ENCODE results near the gene MYBL2.

MYBL2 gene

DNA sequence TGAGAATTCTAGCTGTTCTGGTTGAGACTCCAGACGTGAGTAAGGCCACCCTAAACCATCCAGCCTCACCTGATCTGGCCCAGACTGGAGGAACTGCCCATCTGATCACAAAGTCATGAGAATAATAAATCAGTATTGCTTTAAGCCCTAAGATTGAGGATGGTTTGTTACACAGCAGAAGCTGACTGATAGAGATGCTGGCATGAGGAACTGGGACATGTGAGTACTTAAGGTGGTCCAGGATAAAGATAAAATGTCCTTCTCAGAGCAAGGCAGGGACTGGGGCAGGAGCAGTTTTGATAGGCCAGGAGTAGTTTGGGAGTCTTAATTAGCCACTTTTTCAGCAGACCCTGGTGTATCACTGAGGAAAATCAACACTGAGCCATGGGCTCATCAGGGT, 53.1 kb downstream of the MYBL2 start:
- POLR2A ChIA-PET: no interaction called here
- H3K9me3 ChIP-seq (ENCODE audit: control insufficient read depth, insufficient read depth, low read depth, low read length): no peaks in the 10 kb centered on the region
- CTCF ChIA-PET: interaction anchor here (0.6 kb wide), 1 partner anchor 1770 kb away, joined by 3 read pairs; no protein-coding TSS in a partner anchor
- no peak overlapping the region for H3K27ac ChIP-seq (ENCODE audit: extremely low read depth, low read depth, low read length)
- no peaks in the 10 kb centered on the region for H3K4me1 ChIP-seq (ENCODE audit: control insufficient read depth, insufficient read depth, low read length)
- H3K36me3 ChIP-seq (ENCODE audit: control insufficient read depth in 2 of 2, insufficient read depth in 1 of 2, low read length in 2 of 2): peaks cover 0 to 27% of the 10 kb centered on the region in 2 experiments; a peak in 2 of 3 replicates
- H3K4me3 ChIP-seq (ENCODE audit: low read depth, low read length): no peak overlapping the region
- TF ChIP-seq, protein P1, sequence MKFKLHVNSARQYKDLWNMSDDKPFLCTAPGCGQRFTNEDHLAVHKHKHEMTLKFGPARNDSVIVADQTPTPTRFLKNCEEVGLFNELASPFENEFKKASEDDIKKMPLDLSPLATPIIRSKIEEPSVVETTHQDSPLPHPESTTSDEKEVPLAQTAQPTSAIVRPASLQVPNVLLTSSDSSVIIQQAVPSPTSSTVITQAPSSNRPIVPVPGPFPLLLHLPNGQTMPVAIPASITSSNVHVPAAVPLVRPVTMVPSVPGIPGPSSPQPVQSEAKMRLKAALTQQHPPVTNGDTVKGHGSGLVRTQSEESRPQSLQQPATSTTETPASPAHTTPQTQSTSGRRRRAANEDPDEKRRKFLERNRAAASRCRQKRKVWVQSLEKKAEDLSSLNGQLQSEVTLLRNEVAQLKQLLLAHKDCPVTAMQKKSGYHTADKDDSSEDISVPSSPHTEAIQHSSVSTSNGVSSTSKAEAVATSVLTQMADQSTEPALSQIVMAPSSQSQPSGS (tag by site-specific recombination; IDR thresholded peaks at IDR 0.05; ENCODE audit: low read depth): no peak
- TF ChIP-seq GLIS2 (tag by site-specific recombination; IDR thresholded peaks at IDR 0.05): no peak
- no peak for TF ChIP-seq IKZF3 (tag by site-specific recombination; IDR thresholded peaks at IDR 0.05)
- TF ChIP-seq ZBTB17 (tag by site-specific recombination; IDR thresholded peaks at IDR 0.05): no peak
- TF ChIP-seq RBAK (tag by site-specific recombination; IDR thresholded peaks at IDR 0.05): peak; percentile 97
- TF ChIP-seq, protein P2, sequence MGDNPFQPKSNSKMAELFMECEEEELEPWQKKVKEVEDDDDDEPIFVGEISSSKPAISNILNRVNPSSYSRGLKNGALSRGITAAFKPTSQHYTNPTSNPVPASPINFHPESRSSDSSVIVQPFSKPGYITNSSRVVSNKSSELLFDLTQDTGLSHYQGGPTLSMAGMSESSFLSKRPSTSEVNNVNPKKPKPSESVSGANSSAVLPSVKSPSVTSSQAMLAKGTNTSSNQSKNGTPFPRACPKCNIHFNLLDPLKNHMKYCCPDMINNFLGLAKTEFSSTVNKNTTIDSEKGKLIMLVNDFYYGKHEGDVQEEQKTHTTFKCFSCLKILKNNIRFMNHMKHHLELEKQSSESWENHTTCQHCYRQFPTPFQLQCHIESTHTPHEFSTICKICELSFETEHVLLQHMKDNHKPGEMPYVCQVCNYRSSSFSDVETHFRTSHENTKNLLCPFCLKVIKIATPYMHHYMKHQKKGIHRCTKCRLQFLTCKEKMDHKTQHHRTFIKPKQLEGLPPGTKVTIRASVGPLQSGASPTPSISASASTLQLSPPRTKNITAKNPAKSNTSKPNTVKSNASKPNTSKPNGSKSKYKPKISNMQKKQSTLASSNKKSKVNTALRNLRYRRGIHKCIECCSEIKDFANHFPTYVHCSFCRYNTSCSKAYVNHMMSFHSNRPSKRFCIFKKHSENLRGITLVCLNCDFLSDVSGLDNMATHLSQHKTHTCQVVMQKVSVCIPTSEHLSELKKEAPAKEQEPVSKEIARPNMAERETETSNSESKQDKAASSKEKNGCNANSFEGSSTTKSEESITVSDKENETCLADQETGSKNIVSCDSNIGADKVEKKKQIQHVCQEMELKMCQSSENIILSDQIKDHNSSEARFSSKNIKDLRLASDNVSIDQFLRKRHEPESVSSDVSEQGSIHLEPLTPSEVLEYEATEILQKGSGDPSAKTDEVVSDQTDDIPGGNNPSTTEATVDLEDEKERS (tag by site-specific recombination; IDR thresholded peaks at IDR 0.05): 0 out of 2 replicates have a peak, but pooled peaks have one; percentile 13

DNA sequence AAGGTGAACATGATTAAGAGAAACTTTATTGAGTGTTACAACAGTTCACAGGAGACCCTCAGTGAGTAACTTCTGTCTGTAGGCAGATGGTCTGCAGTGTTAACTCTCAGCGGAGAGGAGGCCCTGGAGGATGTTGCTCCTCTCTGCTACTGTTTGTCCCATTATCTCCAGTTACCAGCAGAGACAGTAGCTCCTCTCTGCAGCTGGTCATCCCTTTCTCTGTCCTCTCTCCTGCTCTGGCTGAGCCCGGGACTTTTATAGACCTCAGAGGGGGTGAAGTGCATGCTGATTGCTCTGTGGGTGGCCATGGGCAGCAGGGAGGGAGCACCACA, 54.1 kb downstream of the MYBL2 start:
- H3K27ac ChIP-seq (ENCODE audit: extremely low read depth, low read depth, low read length): no peak overlapping the region
- no peaks in the 10 kb centered on the region for H3K4me1 ChIP-seq (ENCODE audit: control insufficient read depth, insufficient read depth, low read length)
- POLR2A ChIA-PET: interaction anchor here (0.6 kb wide), 1 partner anchor 74 kb away, joined by 3 read pairs; no protein-coding TSS in a partner anchor
- TF ChIP-seq ZIC2 (tag by site-specific recombination; IDR thresholded peaks at IDR 0.05) (peak; percentile 88; the same call in 1 of the 2 replicates), GLIS1 (tag by site-specific recombination; IDR thresholded peaks at IDR 0.05) (peak; percentile 99)
- TF ChIP-seq, protein P3, sequence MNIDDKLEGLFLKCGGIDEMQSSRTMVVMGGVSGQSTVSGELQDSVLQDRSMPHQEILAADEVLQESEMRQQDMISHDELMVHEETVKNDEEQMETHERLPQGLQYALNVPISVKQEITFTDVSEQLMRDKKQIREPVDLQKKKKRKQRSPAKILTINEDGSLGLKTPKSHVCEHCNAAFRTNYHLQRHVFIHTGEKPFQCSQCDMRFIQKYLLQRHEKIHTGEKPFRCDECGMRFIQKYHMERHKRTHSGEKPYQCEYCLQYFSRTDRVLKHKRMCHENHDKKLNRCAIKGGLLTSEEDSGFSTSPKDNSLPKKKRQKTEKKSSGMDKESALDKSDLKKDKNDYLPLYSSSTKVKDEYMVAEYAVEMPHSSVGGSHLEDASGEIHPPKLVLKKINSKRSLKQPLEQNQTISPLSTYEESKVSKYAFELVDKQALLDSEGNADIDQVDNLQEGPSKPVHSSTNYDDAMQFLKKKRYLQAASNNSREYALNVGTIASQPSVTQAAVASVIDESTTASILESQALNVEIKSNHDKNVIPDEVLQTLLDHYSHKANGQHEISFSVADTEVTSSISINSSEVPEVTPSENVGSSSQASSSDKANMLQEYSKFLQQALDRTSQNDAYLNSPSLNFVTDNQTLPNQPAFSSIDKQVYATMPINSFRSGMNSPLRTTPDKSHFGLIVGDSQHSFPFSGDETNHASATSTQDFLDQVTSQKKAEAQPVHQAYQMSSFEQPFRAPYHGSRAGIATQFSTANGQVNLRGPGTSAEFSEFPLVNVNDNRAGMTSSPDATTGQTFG (tag by site-specific recombination; IDR thresholded peaks at IDR 0.05; ENCODE audit: borderline replicate concordance): no peak
- H3K36me3 ChIP-seq (ENCODE audit: control insufficient read depth in 2 of 2, insufficient read depth in 1 of 2, low read length in 2 of 2): peaks cover 0 to 16% of the 10 kb centered on the region in 2 experiments; a peak in 2 of 3 replicates
- no peaks in the 10 kb centered on the region for H3K9me3 ChIP-seq (ENCODE audit: control insufficient read depth, insufficient read depth, low read depth, low read length)
- no peak overlapping the region for H3K4me3 ChIP-seq (ENCODE audit: low read depth, low read length)
- CTCF ChIA-PET: interaction anchor here (0.6 kb wide), 1 partner anchor 58 kb away, joined by 3 read pairs; no protein-coding TSS in a partner anchor

DNA sequence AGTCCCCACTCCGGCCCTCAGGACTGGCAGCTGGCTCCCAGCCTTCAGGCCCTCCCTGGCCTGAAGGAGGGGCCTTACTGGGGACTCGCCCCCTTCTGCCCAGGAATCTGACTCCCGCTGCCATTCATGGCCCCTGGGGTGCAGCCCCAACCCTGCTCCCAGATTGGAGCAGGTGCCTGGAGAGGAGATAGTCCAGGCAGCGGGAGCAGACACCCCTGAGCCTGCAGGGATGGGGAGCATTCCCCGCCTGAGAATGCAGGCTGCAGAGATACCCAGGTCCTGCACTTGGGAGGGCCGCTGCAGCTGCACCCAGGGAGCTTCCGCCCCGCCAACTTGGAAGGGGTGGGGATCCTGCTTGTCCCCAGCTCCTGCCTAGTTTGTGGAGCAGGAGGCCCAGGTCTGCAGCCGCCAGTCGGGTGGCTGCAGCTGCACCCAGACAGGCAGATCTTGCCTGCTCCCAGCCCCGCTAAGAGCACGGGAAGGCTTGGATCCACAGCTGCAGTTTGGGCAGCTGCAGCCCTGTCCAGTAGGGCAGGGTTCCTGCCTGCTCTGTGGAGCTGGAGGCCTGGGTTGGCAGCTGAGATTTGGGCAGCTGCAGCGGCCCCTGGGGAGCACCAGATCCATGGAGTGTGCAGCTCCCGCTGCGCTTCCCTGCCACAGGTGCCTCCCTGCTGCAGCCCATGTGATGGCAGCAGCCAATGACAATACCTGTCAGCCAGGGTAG, 54.7 kb downstream of the MYBL2 start:
- H3K4me3 ChIP-seq (ENCODE audit: low read depth, low read length): no peak overlapping the region
- no peaks in the 10 kb centered on the region for H3K9me3 ChIP-seq (ENCODE audit: control insufficient read depth, insufficient read depth, low read depth, low read length)
- ChIA-PET POLR2A (interaction anchor here (0.6 kb wide), 1 partner anchor 74 kb away, joined by 3 read pairs; no protein-coding TSS in a partner anchor), CTCF (interaction anchor here (0.6 to 0.7 kb wide), 2 partner anchors 13 to 59 kb away, joined by 3 to 4 read pairs; no protein-coding TSS in a partner anchor)
- no peak overlapping the region for H3K27ac ChIP-seq (ENCODE audit: extremely low read depth, low read depth, low read length)
- no peaks in the 10 kb centered on the region for H3K4me1 ChIP-seq (ENCODE audit: control insufficient read depth, insufficient read depth, low read length)
- H3K36me3 ChIP-seq (ENCODE audit: control insufficient read depth in 2 of 2, insufficient read depth in 1 of 2, low read length in 2 of 2): peaks cover 0 to 12% of the 10 kb centered on the region in 2 experiments; a peak in 2 of 3 replicates
- TF ChIP-seq, protein P4, sequence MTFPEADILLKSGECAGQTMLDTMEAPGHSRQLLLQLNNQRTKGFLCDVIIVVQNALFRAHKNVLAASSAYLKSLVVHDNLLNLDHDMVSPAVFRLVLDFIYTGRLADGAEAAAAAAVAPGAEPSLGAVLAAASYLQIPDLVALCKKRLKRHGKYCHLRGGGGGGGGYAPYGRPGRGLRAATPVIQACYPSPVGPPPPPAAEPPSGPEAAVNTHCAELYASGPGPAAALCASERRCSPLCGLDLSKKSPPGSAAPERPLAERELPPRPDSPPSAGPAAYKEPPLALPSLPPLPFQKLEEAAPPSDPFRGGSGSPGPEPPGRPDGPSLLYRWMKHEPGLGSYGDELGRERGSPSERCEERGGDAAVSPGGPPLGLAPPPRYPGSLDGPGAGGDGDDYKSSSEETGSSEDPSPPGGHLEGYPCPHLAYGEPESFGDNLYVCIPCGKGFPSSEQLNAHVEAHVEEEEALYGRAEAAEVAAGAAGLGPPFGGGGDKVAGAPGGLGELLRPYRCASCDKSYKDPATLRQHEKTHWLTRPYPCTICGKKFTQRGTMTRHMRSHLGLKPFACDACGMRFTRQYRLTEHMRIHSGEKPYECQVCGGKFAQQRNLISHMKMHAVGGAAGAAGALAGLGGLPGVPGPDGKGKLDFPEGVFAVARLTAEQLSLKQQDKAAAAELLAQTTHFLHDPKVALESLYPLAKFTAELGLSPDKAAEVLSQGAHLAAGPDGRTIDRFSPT (tag by site-specific recombination; IDR thresholded peaks at IDR 0.05): no peak
- TF ChIP-seq KLF1 (tag by site-specific recombination; IDR thresholded peaks at IDR 0.05) (peak; percentile 30; the same call in 1 of the 2 replicates), ZNF530 (tag by site-specific recombination; IDR thresholded peaks at IDR 0.05; ENCODE audit: low read depth) (no peak), ZNF302 (tag by site-specific recombination; IDR thresholded peaks at IDR 0.05; ENCODE audit: low read depth) (no peak), ZBTB20 (tag by site-specific recombination; IDR thresholded peaks at IDR 0.05) (peak; percentile 44; the same call in 1 of the 2 replicates), ZIC2 (tag by site-specific recombination; IDR thresholded peaks at IDR 0.05) (peak; percentile 75; the same call in 1 of the 2 replicates), ZFP41 (tag by site-specific recombination; IDR thresholded peaks at IDR 0.05; ENCODE audit: borderline replicate concordance) (no peak), SP2 (tag by site-specific recombination; IDR thresholded peaks at IDR 0.05) (0 out of 2 replicates have a peak, but pooled peaks have one; percentile 18), ZNF221 (tag by site-specific recombination; IDR thresholded peaks at IDR 0.05; ENCODE audit: borderline replicate concordance) (no peak)
- TF ChIP-seq, protein P5, sequence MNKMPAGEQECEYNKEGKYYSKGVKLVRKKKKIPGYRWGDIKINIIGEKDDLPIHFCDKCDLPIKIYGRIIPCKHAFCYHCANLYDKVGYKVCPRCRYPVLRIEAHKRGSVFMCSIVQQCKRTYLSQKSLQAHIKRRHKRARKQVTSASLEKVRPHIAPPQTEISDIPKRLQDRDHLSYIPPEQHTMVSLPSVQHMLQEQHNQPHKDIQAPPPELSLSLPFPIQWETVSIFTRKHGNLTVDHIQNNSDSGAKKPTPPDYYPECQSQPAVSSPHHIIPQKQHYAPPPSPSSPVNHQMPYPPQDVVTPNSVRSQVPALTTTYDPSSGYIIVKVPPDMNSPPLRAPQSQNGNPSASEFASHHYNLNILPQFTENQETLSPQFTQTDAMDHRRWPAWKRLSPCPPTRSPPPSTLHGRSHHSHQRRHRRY (tag by site-specific recombination; IDR thresholded peaks at IDR 0.05): no peak
